Activated T-helper 1 cell treated with Interleukin-2 at 50 U/mL for 16 hours (primary cell): ENCODE results near the gene RANBP1.

ENCODE experiments used
- DNase-seq: peaks from one replicate; pipeline ENCODE4 v3.0.0-alpha.2; 2020; ENCODE audit warnings: low read depth

The RANBP1 gene

DNA sequence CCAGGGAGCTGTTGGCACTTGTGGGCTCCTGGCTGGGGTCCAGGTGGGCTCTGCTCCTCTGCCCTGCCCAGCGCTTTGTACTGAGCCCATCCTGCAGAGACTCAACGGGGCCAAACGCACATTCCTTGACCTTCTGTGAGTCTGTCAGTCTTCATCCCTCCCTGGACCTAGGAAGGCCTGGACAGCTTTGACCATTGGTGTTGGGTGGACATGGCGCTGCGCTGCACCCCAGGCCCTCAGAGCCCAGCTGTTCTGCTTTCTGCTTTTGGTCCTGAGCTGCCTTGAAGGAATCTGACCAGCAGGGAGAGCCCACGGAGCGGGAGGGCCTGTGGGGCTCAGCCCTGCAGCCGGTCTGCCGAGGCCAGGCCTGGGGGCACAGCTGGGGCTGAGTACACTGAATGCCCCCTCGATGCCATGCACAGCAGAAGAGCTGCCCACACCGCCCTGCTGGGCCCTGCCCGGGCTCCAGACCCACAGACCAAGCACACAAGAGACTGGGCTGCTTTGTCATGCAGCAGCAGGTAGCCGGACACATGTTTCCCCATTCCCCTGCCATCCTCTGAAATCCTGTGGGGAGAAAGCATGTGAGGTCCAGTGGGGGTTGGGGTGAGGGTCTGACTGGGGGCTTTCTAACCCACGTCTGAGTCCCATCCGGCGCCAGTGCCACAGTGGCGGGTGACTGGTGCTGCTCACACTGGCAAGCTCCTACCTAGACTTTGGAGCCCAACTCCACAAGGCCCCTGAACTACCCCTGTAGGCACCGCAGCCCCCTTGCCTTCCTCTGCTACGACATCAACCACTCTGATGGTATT lies 59.1 kb downstream of the RANBP1 start:
- DNase-seq, result no peak

DNA sequence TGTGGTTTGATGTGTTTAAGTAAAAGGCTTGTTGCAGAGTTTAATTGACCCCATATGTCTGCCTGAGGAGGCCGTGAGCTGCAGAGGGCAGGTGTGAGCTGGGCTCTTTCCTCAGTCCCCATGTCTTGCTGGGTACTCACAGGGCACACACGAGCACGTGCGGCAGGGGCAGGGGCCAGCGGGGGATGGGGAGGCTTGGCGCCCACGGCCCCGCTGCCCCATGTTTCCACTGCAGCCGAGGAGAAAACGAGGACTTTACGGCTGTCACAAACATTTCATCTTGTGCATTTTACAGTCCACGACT lies 59.6 kb downstream of the RANBP1 start:
- DNase-seq, result no peak

DNA sequence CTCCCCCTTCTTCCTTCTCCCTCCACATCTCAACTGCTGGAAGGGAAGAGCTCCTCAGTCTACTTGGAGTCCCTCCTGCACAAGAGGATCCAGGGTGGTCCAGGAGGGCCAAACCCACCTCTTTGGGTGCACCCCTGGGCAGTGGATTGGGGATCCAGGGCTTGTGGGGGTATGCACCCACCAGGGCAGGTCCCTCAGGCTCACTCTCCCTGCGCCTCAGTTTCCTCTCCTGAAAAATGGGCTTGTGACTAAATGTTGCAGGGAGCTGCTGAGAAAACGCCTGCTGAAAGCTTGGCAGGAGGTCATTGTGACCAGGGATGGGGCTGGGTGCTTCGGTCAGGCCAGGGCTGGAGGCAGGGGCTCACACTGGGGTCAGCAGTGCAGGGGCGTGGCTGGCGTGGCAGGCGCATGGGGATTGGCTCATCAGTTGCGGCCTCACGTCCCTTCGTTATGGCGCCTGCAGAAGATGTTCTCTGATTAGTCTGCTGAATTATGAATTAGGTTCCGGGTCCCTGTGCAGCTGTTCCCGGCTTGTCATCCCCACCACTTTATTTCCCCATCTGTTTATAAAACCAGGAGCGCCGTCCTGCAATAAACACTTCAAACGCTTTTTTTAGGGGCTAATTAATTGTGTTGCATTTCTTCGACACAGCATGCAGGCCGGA lies 60.6 kb downstream of the RANBP1 start:
- no peak for DNase-seq
